ENCODE measurements around the gene SPOP.
"Not testable (repeated sequence)": the region's sequence is repeated elsewhere in the genome, so short reads cannot be mapped to it uniquely, and the experiment has no call there.

The SPOP gene

GRCh38 chr17:49556223-49556943 lies 121.5 kb downstream of the SPOP start:
- no peak for DNase-seq (ENCODE audit: low read depth, low spot score)

GRCh38 chr17:49555495-49556222 lies 122.2 kb downstream of the SPOP start:
- no peak overlapping the region for H3K27ac ChIP-seq
- DNase-seq (ENCODE audit: low read depth, low spot score), result no peak

More at GRCh38 chr17:49556223-49556943, 121.5 kb downstream of the SPOP start:
- no peak overlapping the region for H3K27ac ChIP-seq

- no peak overlapping the region for H3K27ac ChIP-seq
- no peak for DNase-seq (ENCODE audit: low read depth, low spot score)
Measured at GRCh38 chr17:49554694-49555494, 123.0 kb downstream of the SPOP start.

- DNase-seq (ENCODE audit: low read depth, low spot score), result no peak
- H3K27ac ChIP-seq, result no peak overlapping the region
Measured at GRCh38 chr17:49553676-49554335, 124.1 kb downstream of the SPOP start.

- DNase-seq (ENCODE audit: low read depth, low spot score), result no peak
- H3K27ac ChIP-seq, result no peak overlapping the region
Measured at GRCh38 chr17:49552070-49552751, 125.7 kb downstream of the SPOP start.

- DNase-seq (ENCODE audit: low read depth, low spot score), result no peak
- no peak overlapping the region for H3K27ac ChIP-seq
Measured at GRCh38 chr17:49551221-49552069, 126.5 kb downstream of the SPOP start.

GRCh38 chr17:49550764-49551163 lies 127.1 kb downstream of the SPOP start:
- not testable (repeated sequence) for H3K27ac ChIP-seq; DNase-seq (ENCODE audit: low read depth, low spot score)

- H3K27ac ChIP-seq, result no peak overlapping the region
- no peak for DNase-seq (ENCODE audit: low read depth, low spot score)
Measured at GRCh38 chr17:49549691-49550678, 127.9 kb downstream of the SPOP start.

GRCh38 chr17:49549311-49549605 lies 128.6 kb downstream of the SPOP start:
- H3K27ac ChIP-seq, result no peak overlapping the region
- no peak for DNase-seq (ENCODE audit: low read depth, low spot score)
